IMR-90 (cell line): ENCODE measurements around the gene NTM. TPM values are rescaled to one million over a fixed set of nuclear protein-coding genes. Genes with fewer than 3 reads are reported as not detected.

ENCODE experiments used
- ATAC-seq: fragments of 200-7000 bp; cut with Tn5 transposase; 2 replicates; pipeline ENCODE4 v1.9.1; 2020; ENCODE audit warnings: low read depth, mild to moderate bottlenecking, moderate library complexity
- BruUV-seq: library from RNA; stranded (reverse); fragments of 400-500 nt; replicated peaks from 2 replicates; lab custom pipeline; 2021; lab: Mats Ljungman, UMichigan
- CTCF ChIA-PET: fragments of 300-600 bp; formaldehyde crosslinking; extraction: SDS; loops from one replicate; lab custom pipeline; 2021; ENCODE audit warnings: antibody characterized with exemption; lab: Yijun Ruan, JAX
- POLR2A ChIA-PET: fragments of 300-600 bp; sonication (Branson Sonifier 250); formaldehyde crosslinking; loops from one replicate; lab custom pipeline; 2022; ENCODE audit warnings: antibody characterized with exemption; ENCODE audit not compliant: unreplicated experiment; lab: Charles Lee
- DNase-seq: peaks from one replicate; pipeline ENCODE4 v3.0.0; 2013
- H2AFZ ChIP-seq: replicated peaks from 2 replicates; pipeline ENCODE3; 2013; ENCODE audit warnings: low read length, mild to moderate bottlenecking; ENCODE audit not compliant: poor library complexity
- H2AK5ac ChIP-seq: 2 replicates; pipeline ENCODE4 v1.6.1; 2013; ENCODE audit warnings: low read depth, low read length, inconsistent platforms
- H2AK9ac ChIP-seq: replicated peaks from 2 replicates; pipeline ENCODE3; 2013; ENCODE audit warnings: mild to moderate bottlenecking, low read depth, low read length, moderate library complexity; ENCODE audit not compliant: poor library complexity
- H2BK120ac ChIP-seq: 2 replicates; pipeline ENCODE4 v1.6.1; 2013; ENCODE audit warnings: low read depth, low read length, inconsistent platforms
- H2BK15ac ChIP-seq: 3 replicates; pipeline ENCODE4 v1.6.1; 2013; ENCODE audit warnings: low read depth, low read length, inconsistent platforms
- H2BK20ac ChIP-seq: 2 replicates; pipeline ENCODE4 v1.6.1; 2013; ENCODE audit warnings: low read depth, mild to moderate bottlenecking, inconsistent platforms, low read length, moderate library complexity
- H2BK5ac ChIP-seq: 2 replicates; pipeline ENCODE4 v1.6.1; 2013; ENCODE audit warnings: mild to moderate bottlenecking, low read depth, low read length, inconsistent platforms; ENCODE audit not compliant: poor library complexity, severe bottlenecking
- H3K14ac ChIP-seq: replicated peaks from 2 replicates; pipeline ENCODE4 v1.6.1; 2013; ENCODE audit warnings: low read depth, low read length, inconsistent platforms
- H3K18ac ChIP-seq: 2 replicates; pipeline ENCODE4 v1.6.1; 2013; ENCODE audit warnings: low read depth, low read length, control low read depth
- H3K23ac ChIP-seq: 2 replicates; pipeline ENCODE4 v1.6.1; 2013; ENCODE audit warnings: low read depth, low read length, inconsistent platforms
- H3K27ac ChIP-seq: 2 replicates; pipeline ENCODE4 v1.5.1; 2013; ENCODE audit warnings: mild to moderate bottlenecking, control low read depth, low read length; ENCODE audit not compliant: insufficient read depth
- H3K27me3 ChIP-seq: 2 replicates; pipeline ENCODE4 v1.6.1; 2013; ENCODE audit warnings: low read length; ENCODE audit not compliant: control insufficient read depth, insufficient read depth
- H3K36me3 ChIP-seq: 2 replicates; pipeline ENCODE4 v1.6.1; 2013; ENCODE audit warnings: low read length, mixed read lengths; ENCODE audit not compliant: control insufficient read depth, insufficient read depth
- H3K4ac ChIP-seq: 2 replicates; pipeline ENCODE4 v1.6.1; 2013; ENCODE audit warnings: low read depth, low read length, inconsistent platforms
- H3K4me1 ChIP-seq: 2 replicates; pipeline ENCODE4 v1.6.1; 2013; ENCODE audit warnings: low read length, mixed read lengths; ENCODE audit not compliant: control insufficient read depth, insufficient read depth
- H3K4me2 ChIP-seq: 2 replicates; pipeline ENCODE4 v1.6.1; 2013; ENCODE audit warnings: low read depth, mild to moderate bottlenecking, control low read depth, low read length, moderate library complexity
- H3K4me3 ChIP-seq: 2 replicates; pipeline ENCODE4 v1.5.1; 2013; ENCODE audit warnings: low read depth, mild to moderate bottlenecking, control low read depth, low read length, moderate library complexity; ENCODE audit not compliant: insufficient read depth
- H3K56ac ChIP-seq: 2 replicates; pipeline ENCODE4 v1.6.1; 2013; ENCODE audit warnings: low read length, inconsistent platforms; ENCODE audit not compliant: insufficient read depth; ENCODE audit errors: extremely low read depth
- H3K79me1 ChIP-seq, 2 experiments: 2 replicates each; pipeline ENCODE4 v1.6.1; 2013; ENCODE audit warnings: low read length in 2 of 2, inconsistent platforms in 1 of 2, low read depth in 1 of 2
- H3K9ac ChIP-seq: 2 replicates; pipeline ENCODE4 v1.6.1; 2013; ENCODE audit warnings: low read depth, low read length, control low read depth
- H3K9me1 ChIP-seq: 2 replicates; pipeline ENCODE4 v1.6.1; 2013; ENCODE audit warnings: low read length, inconsistent platforms; ENCODE audit not compliant: insufficient read depth
- H3K9me3 ChIP-seq: 2 replicates; pipeline ENCODE4 v1.6.1; 2013; ENCODE audit warnings: low read length; ENCODE audit not compliant: control insufficient read depth, insufficient read depth
- H4K20me1 ChIP-seq: 2 replicates; pipeline ENCODE4 v1.6.1; 2013; ENCODE audit warnings: low read length, inconsistent platforms; ENCODE audit not compliant: insufficient read depth
- H4K5ac ChIP-seq: 2 replicates; pipeline ENCODE4 v1.6.1; 2013; ENCODE audit warnings: mild to moderate bottlenecking, low read depth, low read length, control low read depth
- H4K8ac ChIP-seq, 2 experiments: 2 replicates each; pipeline ENCODE4 v1.6.1; 2013; ENCODE audit warnings: low read depth in 2 of 2, low read length in 2 of 2, control low read depth in 1 of 2, inconsistent platforms in 1 of 2
- H4K91ac ChIP-seq: 2 replicates; pipeline ENCODE4 v1.6.1; 2013; ENCODE audit warnings: low read depth, low read length, inconsistent platforms; ENCODE audit not compliant: insufficient read depth
- CEBPB ChIP-seq: IDR thresholded peaks from 2 replicates; pipeline ENCODE4 v1.6.1; 2012; ENCODE audit warnings: low read depth, low read length, improper control_type of control experiment
- MAFK ChIP-seq: IDR thresholded peaks from 2 replicates; pipeline ENCODE4 v1.6.1; 2012; ENCODE audit warnings: low read depth, low read length, improper control_type of control experiment
- RAD21 ChIP-seq: IDR thresholded peaks from 2 replicates; pipeline ENCODE4 v1.6.1; 2012; ENCODE audit warnings: low read length, improper control_type of control experiment
- SMC3 ChIP-seq: fragments of 150-350 bp; IDR thresholded peaks from 2 replicates; pipeline ENCODE4 v1.6.1; 2016; ENCODE audit warnings: low read depth, mild to moderate bottlenecking, antibody characterized with exemption, low read length, moderate library complexity
- WGBS, 2 experiments: methylation state at CpG; one replicate each; pipeline versions ENCODE4 v1.1.5 to v1.1.7; 2013; ENCODE audit warnings: missing lambda C conversion rate in 2 of 2; ENCODE audit not compliant: insufficient read length in 1 of 2; ENCODE audit errors: extremely low coverage in 2 of 2; 5-methylcytosine and 5-hydroxymethylcytosine counted together
- dilution Hi-C: fragments of 300-500 bp; cut with HindIII; formaldehyde crosslinking; loops from one replicate; pipeline ENCODE4 v1.14.3; 2018; ENCODE audit warnings: low sequenced_read_pairs; ENCODE audit not compliant: unreplicated experiment
- in situ Hi-C: fragments of 300-500 bp; cut with MboI; formaldehyde crosslinking; loops from 3 replicates; pipeline ENCODE4 v1.14.3; 2019; ENCODE audit warnings: low sequenced_read_pairs, inconsistent platforms, mixed read lengths
- intact Hi-C: fragments of 100-400 bp; cut with micrococcal nuclease; formaldehyde crosslinking; loops from 2 replicates; pipeline ENCODE4 v1.10.0; 2022
- polyA plus RNA-seq, 3 experiments: library from polyadenylated mRNA; depleted of rRNA; stranded (reverse); fragments of >200 nt; gene quantifications; 2 replicates each; pipeline ENCODE4 v1.2.3, GENCODE V29; 2012; ENCODE audit warnings: low replicate concordance in 1 of 3
- total RNA-seq: library from RNA; depleted of rRNA; stranded (reverse); fragments of >200 nt; gene quantifications from 2 replicates; pipeline ENCODE4 v1.2.3, GENCODE V29; 2012

Gene NTM
- total and polyA plus RNA-seq, 2 of the 4 experiments (the other 2 are of a cell fraction): 19.5 to 25.5 TPM

DNA sequence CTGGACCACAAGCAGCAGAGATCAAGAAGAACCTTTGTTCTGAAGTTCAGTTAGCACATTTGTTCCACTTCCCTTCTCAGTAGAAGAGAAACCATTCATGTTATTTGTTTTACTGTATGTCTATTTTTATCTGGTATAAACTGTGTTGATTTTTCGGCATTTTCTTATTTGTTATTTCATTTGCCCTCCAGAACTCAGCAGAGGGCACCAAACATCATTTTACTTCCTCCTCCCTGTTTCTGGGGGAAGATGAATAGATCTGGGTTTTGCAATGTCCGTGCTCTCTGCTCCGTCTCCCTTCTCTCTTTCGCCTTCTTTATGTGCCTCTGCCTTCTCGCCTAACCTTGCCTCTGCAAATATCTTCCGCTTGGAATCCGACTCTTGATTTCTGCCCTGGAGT is 366.9 kb downstream of the NTM start:
- no peak overlapping the region; a peak in 1 of 4 replicates for H4K8ac ChIP-seq
- 0 out of 2 replicates have a peak overlapping the region, but pooled peaks have one; percentile 18 for H3K4ac ChIP-seq
- ChIA-PET POLR2A (no interaction called here), CTCF (interaction anchor here (1.1 kb wide), 1 partner anchor 11 kb away, joined by 5 read pairs; no protein-coding TSS in a partner anchor)
- H3K14ac ChIP-seq: peak overlapping the region; percentile 1; the same call in 1 of the 2 replicates
- H3K36me3 ChIP-seq: no peaks in the 10 kb centered on the region
- no peak overlapping the region; the same call in 1 of the 2 replicates for H4K91ac ChIP-seq
- H3K18ac ChIP-seq: peak overlapping the region; percentile 51; the same call in 1 of the 2 replicates
- H3K9me3 ChIP-seq: no peaks in the 10 kb centered on the region
- peaks cover 5% of the 10 kb centered on the region for H3K4me1 ChIP-seq
- no peak overlapping the region for H3K27ac ChIP-seq
- peaks cover 16% of the 10 kb centered on the region for H3K27me3 ChIP-seq
- no peak for TF ChIP-seq MAFK
- TF ChIP-seq SMC3: peak; percentile 22; the same call in 1 of the 2 replicates
- 0 out of 2 replicates have a peak, but pooled peaks have one; percentile 33 for TF ChIP-seq CEBPB
- peak; percentile 29 for TF ChIP-seq RAD21
- H3K9me1 ChIP-seq: peaks cover 4% of the 10 kb centered on the region; the same call in 1 of the 2 replicates
- H4K5ac ChIP-seq: no peak overlapping the region
- no peak overlapping the region for H2BK15ac ChIP-seq
- 0 out of 2 replicates have a peak overlapping the region, but pooled peaks have one; percentile 3 for H2BK120ac ChIP-seq
- in situ Hi-C loops (no loop called here), intact Hi-C loops (no loop called here), dilution Hi-C loops (no loop called here)
- H3K56ac ChIP-seq: no peak overlapping the region
- H2AK9ac ChIP-seq: no peak overlapping the region
- H3K23ac ChIP-seq: no peak overlapping the region
- no peak overlapping the region for H2BK20ac ChIP-seq
- H2AK5ac ChIP-seq: no peak overlapping the region
- H4K20me1 ChIP-seq: no peaks in the 10 kb centered on the region
- H3K4me3 ChIP-seq: no peak overlapping the region
- ATAC-seq (peak; percentile 62), DNase-seq (no peak)
- peak overlapping the region; percentile 65 for H2AFZ ChIP-seq
- BruUV-seq: no TSS peak
- H3K9ac ChIP-seq: no peak overlapping the region
- peak overlapping the region; percentile 34; the same call in 1 of the 2 replicates for H3K4me2 ChIP-seq
- WGBS, 2 experiments: no CpG with 5 or more reads among the region's 7 CpGs
- H3K79me1 ChIP-seq: no peaks in the 10 kb centered on the region
- H2BK5ac ChIP-seq: no peak overlapping the region
